GM03348 (cell line): ENCODE data around the gene NF2.

Experiments used
- DNase-seq: peaks from one replicate; pipeline ENCODE4 v3.0.0; 2012; ENCODE audit warnings: low spot score

The NF2 gene

GRCh38 chr22:29744902-29745301 lies 141.5 kb downstream of the NF2 start:
- DNase-seq, result peak; percentile 71

- DNase-seq, result no peak
These were observed 144.4 kb downstream of the NF2 start for GRCh38 chr22:29747832-29748231.
